Astrocyte (in vitro differentiated cells and primary cell): Measurements from ENCODE around the gene GSPT1. TPM values are rescaled to one million over a fixed set of nuclear protein-coding genes. Genes with fewer than 3 reads are reported as not detected.

Experiments
- DNase-seq: peaks from one replicate; pipeline ENCODE4 v3.0.0-alpha.2; 2010; ENCODE audit warnings: low read depth
- FAIRE-seq: peaks from 2 replicates; lab custom pipeline; 2011; peaks lifted over from hg19 to GRCh38; lab: Jason Lieb, UNC
- H2AFZ ChIP-seq: 2 replicates; pipeline ENCODE4 v1.6.0; 2012; ENCODE audit warnings: low read depth, low read length, inconsistent platforms
- H3K27ac ChIP-seq: 2 replicates; pipeline ENCODE4 v1.5.1; 2011; ENCODE audit warnings: low read depth, low read length, inconsistent platforms
- H3K27me3 ChIP-seq: 2 replicates; pipeline ENCODE4 v1.6.0; 2011; ENCODE audit warnings: low read length, inconsistent platforms; ENCODE audit not compliant: insufficient read depth
- H3K36me3 ChIP-seq: 2 replicates; pipeline ENCODE4 v1.5.1; 2011; ENCODE audit warnings: low read length, inconsistent platforms; ENCODE audit not compliant: insufficient read depth
- H3K4me1 ChIP-seq: 2 replicates; pipeline ENCODE4 v1.5.1; 2011; ENCODE audit warnings: low read length, inconsistent platforms; ENCODE audit not compliant: insufficient read depth
- H3K4me2 ChIP-seq: 2 replicates; pipeline ENCODE4 v1.6.0; 2012; ENCODE audit warnings: low read length, inconsistent platforms
- H3K4me3 ChIP-seq: 2 replicates; pipeline ENCODE4 v1.5.1; 2011; ENCODE audit warnings: low read depth, mild to moderate bottlenecking, low read length, inconsistent platforms; ENCODE audit not compliant: insufficient read depth
- H3K79me2 ChIP-seq: 2 replicates; pipeline ENCODE4 v1.6.0; 2012; ENCODE audit warnings: mild to moderate bottlenecking, low read length, inconsistent platforms; ENCODE audit not compliant: insufficient read depth
- H3K9ac ChIP-seq: 2 replicates; pipeline ENCODE4 v1.6.0; 2012; ENCODE audit warnings: mild to moderate bottlenecking, low read length, inconsistent platforms
- H3K9me3 ChIP-seq: 2 replicates; pipeline ENCODE4 v1.5.1; 2012; ENCODE audit warnings: low read depth, mild to moderate bottlenecking, low read length, inconsistent platforms; ENCODE audit not compliant: insufficient read depth
- H4K20me1 ChIP-seq: 2 replicates; pipeline ENCODE4 v1.6.0; 2012; ENCODE audit warnings: low read length, inconsistent platforms; ENCODE audit not compliant: insufficient read depth
- H3K27ac Mint-ChIP-seq: one replicate; pipeline ENCODE4 v1.8.0; 2021; ENCODE audit warnings: mild to moderate bottlenecking, mixed read lengths; ENCODE audit not compliant: unreplicated experiment
- H3K27me3 Mint-ChIP-seq: one replicate; pipeline ENCODE4 v1.8.0; 2021; ENCODE audit warnings: low read depth, mixed read lengths; ENCODE audit not compliant: unreplicated experiment
- H3K36me3 Mint-ChIP-seq: one replicate; pipeline ENCODE4 v1.8.0; 2021; ENCODE audit warnings: low read depth, mixed read lengths; ENCODE audit not compliant: unreplicated experiment
- H3K4me1 Mint-ChIP-seq: one replicate; pipeline ENCODE4 v1.8.0; 2021; ENCODE audit warnings: low read depth, mixed read lengths; ENCODE audit not compliant: unreplicated experiment
- H3K4me3 Mint-ChIP-seq: one replicate; pipeline ENCODE4 v1.8.0; 2021; ENCODE audit warnings: mild to moderate bottlenecking, moderate library complexity, mixed read lengths; ENCODE audit not compliant: unreplicated experiment
- H3K9me3 Mint-ChIP-seq: one replicate; pipeline ENCODE4 v1.8.0; 2021; ENCODE audit warnings: mild to moderate bottlenecking, mixed read lengths; ENCODE audit not compliant: unreplicated experiment
- CTCF ChIP-seq: IDR thresholded peaks from 2 replicates; pipeline ENCODE4 v1.5.1; 2011; ENCODE audit warnings: low read depth, mild to moderate bottlenecking, inconsistent platforms, low read length, moderate library complexity; ENCODE audit not compliant: insufficient read depth
- EZH2 ChIP-seq: IDR thresholded peaks from 2 replicates; pipeline ENCODE4 v1.6.1; 2012; ENCODE audit warnings: mild to moderate bottlenecking, low read length, inconsistent platforms; ENCODE audit not compliant: insufficient read depth
- total RNA-seq: library from RNA; stranded (reverse); gene quantifications from 2 replicates; pipeline ENCODE4 v1.2.1, GENCODE V29; 2021

The GSPT1 gene
- total RNA-seq, 1 donor from 2014 or later = 173 TPM

GRCh38 chr16:11835891-11836649, 79.7 kb downstream of the GSPT1 start:
- H3K27me3 Mint-ChIP-seq = no peaks in the 10 kb centered on the region
- H3K4me3 Mint-ChIP-seq = peak overlapping the region; percentile 60
- peaks cover 20% of the 10 kb centered on the region for H3K4me1 Mint-ChIP-seq
- TF ChIP-seq EZH2 = no peak
- Histone ChIP-seq H3K4me1 (peaks cover 15% of the 10 kb centered on the region), H2AFZ (no peak overlapping the region), H3K27ac (peak overlapping the region; percentile 86), H4K20me1 (peaks cover 18% of the 10 kb centered on the region), H3K4me2 (peak overlapping the region; percentile 73), H3K79me2 (peaks cover 2% of the 10 kb centered on the region), H3K36me3 (peaks cover 39% of the 10 kb centered on the region), H3K4me3 (no peak overlapping the region), H3K9me3 (no peaks in the 10 kb centered on the region), H3K27me3 (no peaks in the 10 kb centered on the region), H3K9ac (peak overlapping the region; percentile 63)
- no peaks in the 10 kb centered on the region for H3K9me3 Mint-ChIP-seq
- H3K27ac Mint-ChIP-seq = peak overlapping the region; percentile 94
- H3K36me3 Mint-ChIP-seq = peaks cover 22% of the 10 kb centered on the region
- DNase-seq = peak; percentile 61
- peak; percentile 45 for FAIRE-seq

- H3K9me3 Mint-ChIP-seq = no peaks in the 10 kb centered on the region
- Histone ChIP-seq H3K9me3 (no peaks in the 10 kb centered on the region), H3K4me2 (no peak overlapping the region), H3K27me3 (no peaks in the 10 kb centered on the region), H3K9ac (no peak overlapping the region), H3K36me3 (peaks cover 31% of the 10 kb centered on the region), H3K79me2 (no peaks in the 10 kb centered on the region), H2AFZ (no peak overlapping the region), H3K27ac (peak overlapping the region; percentile 36), H3K4me3 (no peak overlapping the region), H4K20me1 (peaks cover 18% of the 10 kb centered on the region), H3K4me1 (peaks cover 15% of the 10 kb centered on the region)
- H3K27ac Mint-ChIP-seq = no peak overlapping the region
- FAIRE-seq (no peak), DNase-seq (no peak)
- peaks cover 20% of the 10 kb centered on the region for H3K36me3 Mint-ChIP-seq
- H3K4me3 Mint-ChIP-seq = no peak overlapping the region
- TF ChIP-seq CTCF = no peak
- no peak for TF ChIP-seq EZH2
- no peaks in the 10 kb centered on the region for H3K27me3 Mint-ChIP-seq
- peaks cover 20% of the 10 kb centered on the region for H3K4me1 Mint-ChIP-seq
Measured at GRCh38 chr16:11835309-11835708, 80.4 kb downstream of the GSPT1 start.

- Histone ChIP-seq H4K20me1 (peaks cover 18% of the 10 kb centered on the region), H3K9me3 (no peaks in the 10 kb centered on the region), H3K4me3 (no peak overlapping the region), H3K9ac (no peak overlapping the region), H2AFZ (no peak overlapping the region), H3K27me3 (no peaks in the 10 kb centered on the region), H3K4me2 (no peak overlapping the region), H3K4me1 (peaks cover 15% of the 10 kb centered on the region), H3K27ac (no peak overlapping the region), H3K79me2 (no peaks in the 10 kb centered on the region), H3K36me3 (peaks cover 20% of the 10 kb centered on the region)
- Mint-ChIP-seq H3K27ac (peak overlapping the region; percentile 34), H3K9me3 (no peaks in the 10 kb centered on the region), H3K36me3 (peaks cover 14% of the 10 kb centered on the region), H3K4me1 (peaks cover 20% of the 10 kb centered on the region), H3K27me3 (no peaks in the 10 kb centered on the region), H3K4me3 (no peak overlapping the region)
- TF ChIP-seq EZH2 = no peak
- TF ChIP-seq CTCF = no peak
- DNase-seq (peak; percentile 69), FAIRE-seq (no peak)
Measured at GRCh38 chr16:11833951-11834695, 81.6 kb downstream of the GSPT1 start.
